PC-3 (cell line): ENCODE data around the gene SMAD3. TPM values are rescaled to one million over a fixed set of nuclear protein-coding genes. Genes with fewer than 3 reads are reported as not detected.
"Not testable (repeated sequence)": the region's sequence is repeated elsewhere in the genome, so short reads cannot be mapped to it uniquely, and the experiment has no call there.

Experiments used
- ATAC-seq: fragments of 200-7000 bp; cut with Tn5 transposase; 2 replicates; pipeline ENCODE4 v1.9.1; 2020; ENCODE audit warnings: mild to moderate bottlenecking, moderate library complexity
- BruUV-seq: library from RNA; stranded (reverse); fragments of 400-500 nt; replicated peaks from 2 replicates; lab custom pipeline; 2021; lab: Mats Ljungman, UMichigan
- CTCF ChIA-PET: fragments of 300-600 bp; sonication (Branson Sonifier 250); formaldehyde crosslinking; loops from one replicate; lab custom pipeline; 2022; ENCODE audit warnings: antibody characterized with exemption; lab: Charles Lee
- POLR2A ChIA-PET: fragments of 300-600 bp; sonication (Branson Sonifier 250); formaldehyde crosslinking; loops from one replicate; lab custom pipeline; 2022; ENCODE audit warnings: antibody characterized with exemption; ENCODE audit not compliant: unreplicated experiment; lab: Charles Lee
- DNase-seq: peaks from one replicate; pipeline ENCODE4 v3.0.0-alpha.2; 2015
- H2AFZ ChIP-seq: fragments of 300-600 bp; sonication (generic); 2 replicates; pipeline ENCODE4 v1.6.0; 2016; ENCODE audit warnings: antibody characterized with exemption, low read length
- H3F3A ChIP-seq: fragments of 300-600 bp; sonication (generic); one replicate; pipeline ENCODE4 v1.6.0; 2017; ENCODE audit warnings: antibody characterized with exemption, low read length, control low read depth, mild to moderate bottlenecking; ENCODE audit not compliant: unreplicated experiment
- H3K27ac ChIP-seq: fragments of 300-600 bp; sonication (generic); 2 replicates; pipeline ENCODE4 v1.5.1; 2016; ENCODE audit warnings: mild to moderate bottlenecking, low read length
- H3K27me3 ChIP-seq: fragments of 300-600 bp; sonication (generic); 2 replicates; pipeline ENCODE4 v1.6.1; 2016; ENCODE audit warnings: low read length, mixed read lengths
- H3K36me3 ChIP-seq: fragments of 300-600 bp; sonication (generic); 2 replicates; pipeline ENCODE4 v1.6.1; 2016; ENCODE audit warnings: low read depth, mixed run types, low read length, mixed read lengths
- H3K4me1 ChIP-seq: fragments of 300-600 bp; sonication (generic); 2 replicates; pipeline ENCODE4 v1.5.1; 2016; ENCODE audit warnings: low read length; ENCODE audit not compliant: insufficient read depth
- H3K4me2 ChIP-seq: fragments of 300-600 bp; sonication (generic); 2 replicates; pipeline ENCODE4 v1.6.0; 2016; ENCODE audit warnings: low read length
- H3K4me3 ChIP-seq: fragments of 300-600 bp; sonication (generic); 2 replicates; pipeline ENCODE4 v1.5.1; 2016; ENCODE audit warnings: mild to moderate bottlenecking, low read length, mixed read lengths
- H3K79me2 ChIP-seq: fragments of 300-600 bp; sonication (generic); 2 replicates; pipeline ENCODE4 v1.6.1; 2017; ENCODE audit warnings: low read length, mixed read lengths
- H3K9ac ChIP-seq: fragments of 300-600 bp; sonication (generic); 2 replicates; pipeline ENCODE4 v1.6.0; 2016; ENCODE audit warnings: mild to moderate bottlenecking, low read length
- H3K9me2 ChIP-seq: fragments of 300-600 bp; sonication (generic); replicated peaks from 2 replicates; pipeline ENCODE4 v1.6.1; 2016; ENCODE audit warnings: mixed run types, low read length, mixed read lengths
- H3K9me3 ChIP-seq: fragments of 300-600 bp; sonication (generic); 2 replicates; pipeline ENCODE4 v1.6.1; 2016; ENCODE audit warnings: low read length, mixed read lengths
- H4K20me1 ChIP-seq: fragments of 300-600 bp; sonication (generic); 2 replicates; pipeline ENCODE4 v1.6.1; 2016; ENCODE audit warnings: low read length, mixed read lengths
- EZH2 ChIP-seq: fragments of 300-600 bp; sonication (generic); IDR thresholded peaks from one replicate; pipeline ENCODE4 v1.6.1; 2017; ENCODE audit warnings: antibody characterized with exemption, mild to moderate bottlenecking, low read length; ENCODE audit not compliant: unreplicated experiment
- EZH2phosphoT487 ChIP-seq: fragments of 300-600 bp; sonication (generic); IDR thresholded peaks from 2 replicates; pipeline ENCODE4 v1.6.1; 2018; ENCODE audit warnings: mild to moderate bottlenecking, antibody characterized with exemption, low read length, borderline replicate concordance
- intact Hi-C: fragments of 100-400 bp; cut with micrococcal nuclease; formaldehyde crosslinking; loops from 2 replicates; pipeline ENCODE4 v1.9.0; 2023
- total RNA-seq: library from RNA; depleted of rRNA; stranded (reverse); fragments of >200 nt; gene quantifications from 2 replicates; pipeline ENCODE4 v1.2.3, GENCODE V29; 2014
- TF ChIP-seq, protein P1 (sequence below): fragments of 300-600 bp; sonication (generic); conservative IDR thresholded peaks from 2 replicates; pipeline ENCODE4 v1.5.1; 2017; ENCODE audit warnings: antibody characterized with exemption, low read depth, mild to moderate bottlenecking, low read length

SMAD3 gene
- total RNA-seq, 1 experiment from 2014 or later: 75.6 TPM

DNA sequence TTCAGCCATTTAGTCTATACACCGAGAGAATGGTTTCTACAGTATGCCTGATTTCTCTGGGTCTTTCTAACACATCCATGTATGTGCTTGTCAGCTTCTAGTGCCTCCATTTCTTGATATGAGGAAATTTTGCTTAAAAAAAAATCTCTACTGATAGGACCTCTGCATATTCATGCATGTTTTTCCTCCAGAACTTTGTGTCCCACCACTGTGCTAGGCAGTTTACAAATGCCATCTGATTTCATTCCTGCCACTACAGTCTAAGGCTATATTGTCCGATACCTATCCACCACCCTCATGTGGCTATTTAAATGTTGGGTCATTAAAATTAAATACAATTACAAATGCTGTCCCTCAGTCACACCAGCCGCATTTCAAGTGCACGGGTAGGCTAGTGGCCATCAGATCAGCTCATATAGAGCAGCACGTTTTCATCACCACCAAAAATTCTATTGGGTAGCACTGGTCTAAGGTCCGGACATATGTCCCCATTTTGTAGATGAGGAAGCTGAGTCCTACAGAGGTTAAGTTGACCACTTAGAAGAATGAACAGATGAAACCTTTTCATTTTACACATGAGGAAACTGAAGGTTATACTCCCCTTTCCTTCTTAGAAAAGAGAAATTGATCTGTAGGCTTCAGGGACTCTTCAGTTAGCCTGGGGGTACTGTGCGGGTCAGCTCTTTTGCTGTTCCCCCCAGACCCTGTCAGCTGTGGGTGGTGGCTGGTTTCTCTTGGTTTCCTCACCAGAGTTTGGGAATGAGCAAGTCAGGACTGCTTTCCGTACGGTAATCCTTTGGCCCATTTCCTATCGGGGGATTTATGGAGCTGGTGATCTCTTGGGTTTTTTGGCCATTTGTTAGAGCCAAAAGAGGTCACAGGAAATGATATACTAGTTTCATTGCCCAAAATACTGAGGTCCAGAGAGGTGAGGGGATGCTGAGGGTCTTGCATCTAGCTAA is 56.5 kb downstream of the SMAD3 start:
- peaks cover 95% of the 10 kb centered on the region for H3K79me2 ChIP-seq
- peak overlapping the region; percentile 40; the same call in 1 of the 2 replicates for H3K4me2 ChIP-seq
- DNase-seq: no peak
- H3K36me3 ChIP-seq: peaks cover 4% of the 10 kb centered on the region; the same call in 1 of the 2 replicates
- no peak overlapping the region for H3K4me3 ChIP-seq
- intact Hi-C loops: no loop called here
- H3K27ac ChIP-seq: peak overlapping the region; percentile 100
- no TSS peak for BruUV-seq
- TF ChIP-seq EZH2phosphoT487 (no peak), EZH2 (no peak)
- TF ChIP-seq, protein P1, sequence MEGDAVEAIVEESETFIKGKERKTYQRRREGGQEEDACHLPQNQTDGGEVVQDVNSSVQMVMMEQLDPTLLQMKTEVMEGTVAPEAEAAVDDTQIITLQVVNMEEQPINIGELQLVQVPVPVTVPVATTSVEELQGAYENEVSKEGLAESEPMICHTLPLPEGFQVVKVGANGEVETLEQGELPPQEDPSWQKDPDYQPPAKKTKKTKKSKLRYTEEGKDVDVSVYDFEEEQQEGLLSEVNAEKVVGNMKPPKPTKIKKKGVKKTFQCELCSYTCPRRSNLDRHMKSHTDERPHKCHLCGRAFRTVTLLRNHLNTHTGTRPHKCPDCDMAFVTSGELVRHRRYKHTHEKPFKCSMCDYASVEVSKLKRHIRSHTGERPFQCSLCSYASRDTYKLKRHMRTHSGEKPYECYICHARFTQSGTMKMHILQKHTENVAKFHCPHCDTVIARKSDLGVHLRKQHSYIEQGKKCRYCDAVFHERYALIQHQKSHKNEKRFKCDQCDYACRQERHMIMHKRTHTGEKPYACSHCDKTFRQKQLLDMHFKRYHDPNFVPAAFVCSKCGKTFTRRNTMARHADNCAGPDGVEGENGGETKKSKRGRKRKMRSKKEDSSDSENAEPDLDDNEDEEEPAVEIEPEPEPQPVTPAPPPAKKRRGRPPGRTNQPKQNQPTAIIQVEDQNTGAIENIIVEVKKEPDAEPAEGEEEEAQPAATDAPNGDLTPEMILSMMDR: no peak
- ChIA-PET CTCF (interaction anchor here (0.6 kb wide), 1 partner anchor 15 kb away, joined by 3 read pairs; no protein-coding TSS in a partner anchor), POLR2A (interaction anchor here (0.6 kb wide), 1 partner anchor 103 kb away, joined by 7 read pairs; no protein-coding TSS in a partner anchor)
- no peak overlapping the region for H2AFZ ChIP-seq
- H3K9ac ChIP-seq: peak overlapping the region; percentile 75
- no peaks in the 10 kb centered on the region for H3K9me2 ChIP-seq
- peaks cover 20% of the 10 kb centered on the region for H3F3A ChIP-seq
- H3K4me1 ChIP-seq: peaks cover 89% of the 10 kb centered on the region
- H3K9me3 ChIP-seq: no peaks in the 10 kb centered on the region
- no peaks in the 10 kb centered on the region for H4K20me1 ChIP-seq
- no peak for ATAC-seq
- no peaks in the 10 kb centered on the region for H3K27me3 ChIP-seq

DNA sequence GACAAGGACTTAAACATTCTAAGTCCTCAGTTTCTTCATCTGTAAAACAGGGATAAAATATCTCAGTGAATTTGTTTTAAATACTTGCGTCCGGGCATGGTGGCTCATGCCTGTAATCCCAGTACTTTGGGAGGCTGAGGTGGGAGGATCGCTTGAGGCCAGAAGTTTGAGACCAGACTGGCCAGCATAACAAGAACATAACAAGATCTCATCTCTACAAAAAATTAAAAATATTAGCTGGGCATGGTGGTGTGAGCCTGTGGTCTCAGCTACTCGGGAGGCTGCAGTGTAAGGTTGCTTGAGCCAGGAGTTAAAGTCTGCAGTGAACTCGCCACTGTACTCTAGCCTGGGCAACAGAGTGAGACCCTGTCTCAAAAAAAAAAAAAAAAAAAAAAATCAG is 57.4 kb downstream of the SMAD3 start:
- H3K27me3 ChIP-seq, DNase-seq, H3K9ac ChIP-seq, ATAC-seq, H3K36me3 ChIP-seq, H2AFZ ChIP-seq, H3K4me3 ChIP-seq, H3K4me2 ChIP-seq, H3K9me2 ChIP-seq, H3K9me3 ChIP-seq, POLR2A ChIA-PET, intact Hi-C loops, H4K20me1 ChIP-seq, BruUV-seq: not testable (repeated sequence)
- Histone ChIP-seq H3K79me2 (peaks cover 86% of the 10 kb centered on the region), H3F3A (peaks cover 20% of the 10 kb centered on the region), H3K27ac (peak overlapping the region; percentile 100), H3K4me1 (peaks cover 87% of the 10 kb centered on the region)
- CTCF ChIA-PET: interaction anchor here (0.6 to 0.7 kb wide), 2 partner anchors 16 to 28 kb away, joined by 3 read pairs; no protein-coding TSS in a partner anchor

DNA sequence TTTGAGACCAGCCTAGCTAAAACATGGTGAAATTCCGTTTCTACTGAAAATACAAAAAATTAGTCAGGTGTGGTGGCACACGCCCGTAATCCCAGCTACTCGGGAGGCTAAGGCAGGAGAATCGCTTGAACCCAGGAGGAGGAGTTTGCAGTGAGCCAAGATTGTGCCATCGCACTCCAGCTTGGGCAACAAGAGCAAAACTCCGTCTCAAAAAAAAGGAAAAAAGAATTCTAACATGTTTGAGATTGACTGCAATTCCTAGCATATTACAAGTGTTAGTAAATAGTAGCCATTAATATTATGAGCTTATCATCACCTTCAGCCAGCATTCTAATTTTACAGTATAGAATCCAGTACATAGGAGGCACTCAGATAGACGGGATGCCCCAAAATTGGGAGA is 57.9 kb downstream of the SMAD3 start:
- H3K9me2 ChIP-seq, H2AFZ ChIP-seq, H3K27me3 ChIP-seq, ATAC-seq, BruUV-seq, H3K9ac ChIP-seq, DNase-seq, H3K4me3 ChIP-seq, intact Hi-C loops, H4K20me1 ChIP-seq, H3K4me2 ChIP-seq, H3K9me3 ChIP-seq, POLR2A ChIA-PET, H3K36me3 ChIP-seq: not testable (repeated sequence)
- peaks cover 83% of the 10 kb centered on the region for H3K79me2 ChIP-seq
- peaks cover 20% of the 10 kb centered on the region for H3F3A ChIP-seq
- H3K4me1 ChIP-seq: peaks cover 85% of the 10 kb centered on the region
- CTCF ChIA-PET: interaction anchor here (0.7 kb wide), 1 partner anchor 28 kb away, joined by 3 read pairs; no protein-coding TSS in a partner anchor
- peak overlapping the region; percentile 100 for H3K27ac ChIP-seq
